Liver (tissue), 9 donors: ENCODE data around the gene DAAM1. TPM values are rescaled to one million over a fixed set of nuclear protein-coding genes. Genes with fewer than 3 reads are reported as not detected.

Source experiments
- DNase-seq: peaks from one replicate; pipeline ENCODE4 v3.0.0-alpha.2; 2017; ENCODE audit warnings: low spot score
- H3K27ac ChIP-seq, 2 donors: one replicate each; pipeline ENCODE4 v1.7.0; 2013; ENCODE audit warnings: inconsistent platforms in 2 of 2, low read length in 2 of 2, control low read depth in 1 of 2, low read depth in 1 of 2, mild to moderate bottlenecking in 1 of 2
- H3K27me3 ChIP-seq, 4 donors: one replicate each; pipeline versions ENCODE4 v1.6.1 to v1.7.0; 2013; ENCODE audit warnings: low read length in 3 of 4, inconsistent platforms in 1 of 4, mild to moderate bottlenecking in 1 of 4, moderate library complexity in 1 of 4; ENCODE audit not compliant: control insufficient read depth in 4 of 4, insufficient read depth in 4 of 4
- H3K36me3 ChIP-seq, 4 donors: one replicate each; pipeline versions ENCODE4 v1.6.1 to v1.7.0; 2013; ENCODE audit warnings: low read length in 3 of 4, mild to moderate bottlenecking in 3 of 4, low read depth in 1 of 4, moderate library complexity in 1 of 4; ENCODE audit not compliant: control insufficient read depth in 4 of 4, insufficient read depth in 3 of 4
- H3K4me1 ChIP-seq, 4 donors: one replicate each; pipeline versions ENCODE4 v1.6.1 to v1.7.0; 2013; ENCODE audit warnings: low read length in 3 of 4, mild to moderate bottlenecking in 3 of 4, moderate library complexity in 1 of 4; ENCODE audit not compliant: control insufficient read depth in 4 of 4, insufficient read depth in 4 of 4
- H3K4me3 ChIP-seq, 3 donors: one replicate each; pipeline versions ENCODE4 v1.6.1 to v1.7.0; 2013; ENCODE audit warnings: low read length in 3 of 3, control low read depth in 1 of 3, low read depth in 1 of 3, mild to moderate bottlenecking in 1 of 3
- H3K9ac ChIP-seq, 2 donors: one replicate each; pipeline ENCODE4 v1.7.0; 2013; ENCODE audit warnings: low read length in 2 of 2, mild to moderate bottlenecking in 2 of 2, moderate library complexity in 2 of 2, control low read depth in 1 of 2, low read depth in 1 of 2
- H3K9me3 ChIP-seq, 4 donors: one replicate each; pipeline versions ENCODE4 v1.6.1 to v1.7.0; 2013; ENCODE audit warnings: low read length in 3 of 4; ENCODE audit not compliant: control insufficient read depth in 4 of 4
- ATF3 ChIP-seq: IDR thresholded peaks from 2 replicates; pipeline ENCODE4 v1.6.1; 2016; ENCODE audit warnings: antibody characterized with exemption
- EGR1 ChIP-seq, 2 donors: IDR thresholded peaks; 2 replicates each; pipeline ENCODE4 v1.6.1; 2016 to 2018; ENCODE audit warnings: antibody characterized with exemption in 2 of 2, low read depth in 2 of 2
- FOXA1 ChIP-seq: IDR thresholded peaks from 2 replicates; pipeline ENCODE4 v1.6.1; 2016; ENCODE audit warnings: antibody characterized with exemption
- FOXA2 ChIP-seq: IDR thresholded peaks from 2 replicates; pipeline ENCODE4 v1.6.1; 2016; ENCODE audit warnings: antibody characterized with exemption
- GABPA ChIP-seq, 2 donors: IDR thresholded peaks in 1 of 2; conservative IDR thresholded peaks in 1 of 2; 2 replicates each; pipeline ENCODE4 v1.6.1; 2016; ENCODE audit warnings: antibody characterized with exemption in 2 of 2, mild to moderate bottlenecking in 1 of 2, moderate library complexity in 1 of 2
- HNF4G ChIP-seq: IDR thresholded peaks from 2 replicates; pipeline ENCODE4 v1.6.1; 2016; ENCODE audit warnings: antibody characterized with exemption
- JUND ChIP-seq, 2 donors: IDR thresholded peaks; 2 replicates each; pipeline ENCODE4 v1.6.1; 2016; ENCODE audit warnings: antibody characterized with exemption in 2 of 2
- MAX ChIP-seq: IDR thresholded peaks from 2 replicates; pipeline ENCODE4 v1.6.1; 2016; ENCODE audit warnings: antibody characterized with exemption
- NR2F2 ChIP-seq: IDR thresholded peaks from 2 replicates; pipeline ENCODE4 v1.6.1; 2016; ENCODE audit warnings: antibody characterized with exemption
- RAD21 ChIP-seq, 2 donors: IDR thresholded peaks; 2 replicates each; pipeline ENCODE4 v1.6.1; 2016; ENCODE audit warnings: antibody characterized with exemption in 2 of 2, mild to moderate bottlenecking in 2 of 2
- REST ChIP-seq: IDR thresholded peaks from 2 replicates; pipeline ENCODE4 v1.6.1; 2016; ENCODE audit warnings: antibody characterized with exemption, mild to moderate bottlenecking
- RXRA ChIP-seq, 2 donors: IDR thresholded peaks; 2 replicates each; pipeline ENCODE4 v1.6.1; 2017 to 2018; ENCODE audit warnings: antibody characterized with exemption in 2 of 2, mild to moderate bottlenecking in 1 of 2
- TAF1 ChIP-seq: conservative IDR thresholded peaks from 2 replicates; pipeline ENCODE4 v1.6.1; 2016; ENCODE audit warnings: antibody characterized with exemption, mild to moderate bottlenecking
- YY1 ChIP-seq: IDR thresholded peaks from 2 replicates; pipeline ENCODE4 v1.6.1; 2016; ENCODE audit warnings: antibody characterized with exemption, mild to moderate bottlenecking
- ZBTB33 ChIP-seq: IDR thresholded peaks from 2 replicates; pipeline ENCODE4 v1.6.1; 2016; ENCODE audit warnings: antibody characterized with exemption
- WGBS: extraction: QIAGEN DNeasy Blood & Tissue Kit; methylation state at CpG from one replicate; pipeline ENCODE4 v1.1.7; 2013; 5-methylcytosine and 5-hydroxymethylcytosine counted together
- polyA plus RNA-seq, 2 donors: library from polyadenylated mRNA; stranded (reverse) in 1 of 2; unstranded in 1 of 2; fragments of 200-250 nt in 1 of 2; fragments of >200 nt in 1 of 2; fragmentation: Nextera tagmentation in 1 of 2; extraction: Ambion mirVana in 1 of 2; gene quantifications; one replicate each; pipeline versions ENCODE4 v1.2.1 to v1.2.3, GENCODE V29; 2013 to 2015
- total RNA-seq, 2 donors: library from RNA; depleted of rRNA; stranded (reverse); fragments of >200 nt; gene quantifications; one replicate each; pipeline ENCODE4 v1.2.3, GENCODE V29; 2014
- donor health status: healthy.
- donor health status: healthy.
- donor health status: healthy.
- donor health status: healthy.
- donor health status: healthy.

The DAAM1 gene
- total and polyA plus RNA-seq, 4 donors = 9.5 to 28.4 (median 18.5) TPM

- TF ChIP-seq NR2F2 (no peak), EGR1 (IDR thresholded peaks at IDR 0.05; ENCODE audit: low read depth in 2 of 2) (no peak)
Observed at GRCh38 chr14:59277659-59278058, 89.2 kb downstream of the DAAM1 start.

GRCh38 chr14:59278111-59278510, 89.6 kb downstream of the DAAM1 start:
- no peaks in the 10 kb centered on the region for H3K9me3 ChIP-seq
- H3K4me3 ChIP-seq = no peak overlapping the region
- TF ChIP-seq RXRA (IDR thresholded peaks at IDR 0.05) (no peak), YY1 (no peak), FOXA2 (no peak), HNF4G (no peak), MAX (no peak), FOXA1 (no peak), EGR1 (IDR thresholded peaks at IDR 0.05; ENCODE audit: low read depth in 2 of 2) (no peak), NR2F2 (no peak), ATF3 (no peak), TAF1 (no peak), RAD21 (IDR thresholded peaks at IDR 0.05) (no peak), REST (no peak), ZBTB33 (no peak), GABPA (IDR thresholded peaks at IDR 0.05 in 1 of 2, conservative IDR thresholded peaks at IDR 0.05 in 1 of 2) (no peak), JUND (IDR thresholded peaks at IDR 0.05) (no peak)
- no peaks in the 10 kb centered on the region for H3K27me3 ChIP-seq
- H3K27ac ChIP-seq = no peak overlapping the region
- H3K9ac ChIP-seq = no peak overlapping the region
- DNase-seq = no peak
- 74% methylated on average over 2 of the region's 2 CpGs for WGBS
- peaks cover 0 to 3% (median 0%) of the 10 kb centered on the region in 4 donors for H3K36me3 ChIP-seq
- peaks cover 0 to 9% (median 8%) of the 10 kb centered on the region in 4 donors for H3K4me1 ChIP-seq

More at GRCh38 chr14:59277659-59278058, 89.2 kb downstream of the DAAM1 start:
- DNase-seq = no peak
- Histone ChIP-seq H3K27ac (no peak overlapping the region), H3K4me1 (peaks cover 0 to 4% (median 3%) of the 10 kb centered on the region in 4 donors), H3K9me3 (no peaks in the 10 kb centered on the region), H3K4me3 (no peak overlapping the region), H3K36me3 (peaks cover 0 to 3% (median 0%) of the 10 kb centered on the region in 4 donors), H3K27me3 (no peaks in the 10 kb centered on the region), H3K9ac (no peak overlapping the region)
- 92% methylated on average over 2 of the region's 2 CpGs for WGBS
